8988T (cell line): Measurements from ENCODE around the gene HTR7.

Experiments used
- DNase-seq: peaks from one replicate; pipeline ENCODE4 v3.0.0; 2011

HTR7 gene

GRCh38 chr10:90732581-90732980 lies 125.3 kb downstream of the HTR7 start:
- DNase-seq = no peak

- DNase-seq = no peak
Measured at GRCh38 chr10:90723416-90724068, 134.3 kb downstream of the HTR7 start.

GRCh38 chr10:90722832-90723231 lies 135.0 kb downstream of the HTR7 start:
- DNase-seq = no peak

GRCh38 chr10:90718182-90718581 lies 139.7 kb downstream of the HTR7 start:
- no peak for DNase-seq

GRCh38 chr10:90712529-90712928 lies 145.3 kb downstream of the HTR7 start:
- no peak for DNase-seq

GRCh38 chr10:90709727-90710126 lies 148.1 kb downstream of the HTR7 start:
- no peak for DNase-seq

- DNase-seq = no peak
Measured at GRCh38 chr10:90707657-90708056, 150.2 kb downstream of the HTR7 start.

- no peak for DNase-seq
Measured at GRCh38 chr10:90701428-90701827, 156.4 kb downstream of the HTR7 start.

- DNase-seq = no peak
Measured at GRCh38 chr10:90695915-90696676, 161.7 kb downstream of the HTR7 start.
